ENCODE data around the gene FHIP1A.

The FHIP1A gene

DNA sequence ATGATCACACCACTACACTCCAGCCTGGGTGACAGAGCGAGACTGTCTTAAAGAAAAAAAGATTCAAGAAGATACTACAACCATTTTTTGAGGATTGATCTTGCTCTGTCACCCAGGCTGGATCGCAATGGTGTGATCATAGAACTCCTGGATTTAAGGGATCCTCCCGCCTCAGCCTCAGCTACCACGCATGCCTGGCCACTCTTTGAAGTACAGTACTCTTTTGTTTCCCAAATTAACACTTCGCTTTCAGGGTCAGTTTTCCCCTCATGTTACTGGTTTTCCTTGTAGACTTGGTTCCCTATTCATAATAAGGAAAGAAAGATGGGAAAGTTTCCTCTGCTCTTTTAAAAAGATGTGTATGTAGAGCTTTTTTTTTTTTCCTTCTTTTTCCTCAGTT, 34.3 kb downstream of the FHIP1A start:
- TF ChIP-seq, protein P1, sequence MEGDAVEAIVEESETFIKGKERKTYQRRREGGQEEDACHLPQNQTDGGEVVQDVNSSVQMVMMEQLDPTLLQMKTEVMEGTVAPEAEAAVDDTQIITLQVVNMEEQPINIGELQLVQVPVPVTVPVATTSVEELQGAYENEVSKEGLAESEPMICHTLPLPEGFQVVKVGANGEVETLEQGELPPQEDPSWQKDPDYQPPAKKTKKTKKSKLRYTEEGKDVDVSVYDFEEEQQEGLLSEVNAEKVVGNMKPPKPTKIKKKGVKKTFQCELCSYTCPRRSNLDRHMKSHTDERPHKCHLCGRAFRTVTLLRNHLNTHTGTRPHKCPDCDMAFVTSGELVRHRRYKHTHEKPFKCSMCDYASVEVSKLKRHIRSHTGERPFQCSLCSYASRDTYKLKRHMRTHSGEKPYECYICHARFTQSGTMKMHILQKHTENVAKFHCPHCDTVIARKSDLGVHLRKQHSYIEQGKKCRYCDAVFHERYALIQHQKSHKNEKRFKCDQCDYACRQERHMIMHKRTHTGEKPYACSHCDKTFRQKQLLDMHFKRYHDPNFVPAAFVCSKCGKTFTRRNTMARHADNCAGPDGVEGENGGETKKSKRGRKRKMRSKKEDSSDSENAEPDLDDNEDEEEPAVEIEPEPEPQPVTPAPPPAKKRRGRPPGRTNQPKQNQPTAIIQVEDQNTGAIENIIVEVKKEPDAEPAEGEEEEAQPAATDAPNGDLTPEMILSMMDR (IDR thresholded peaks at IDR 0.05; ENCODE audit: low read depth, low read length): no peak
- H3K4me3 ChIP-seq (ENCODE audit: low read depth, low read length): no peak overlapping the region
- in situ Hi-C loops (cut with HindIII; ENCODE audit: low sequenced_read_pairs): no loop called here
- no peak for DNase-seq (ENCODE audit: low read depth, low spot score)

DNA sequence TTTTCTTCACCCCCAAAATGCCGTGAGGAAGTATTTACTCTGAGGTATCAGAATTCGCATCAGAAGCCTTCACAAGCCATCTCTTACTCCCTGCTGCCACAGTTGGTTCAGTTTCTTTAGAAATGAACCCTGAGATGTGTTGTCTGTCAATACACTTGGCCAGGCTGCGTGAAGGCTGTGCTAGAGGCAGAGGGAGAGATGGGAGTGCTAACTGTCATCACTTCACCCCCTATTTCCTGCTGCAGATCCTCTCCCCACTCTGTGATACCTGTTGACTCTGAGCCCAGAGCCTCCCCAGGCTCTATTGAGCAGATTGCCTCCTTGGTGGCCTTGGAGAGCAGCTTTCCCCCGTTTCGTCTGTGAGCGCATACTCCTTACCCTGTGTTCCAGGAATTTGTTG, 34.8 kb downstream of the FHIP1A start:
- no peak overlapping the region for H3K4me3 ChIP-seq (ENCODE audit: low read depth, low read length)
- in situ Hi-C loops (cut with HindIII; ENCODE audit: low sequenced_read_pairs): no loop called here
- DNase-seq (ENCODE audit: low read depth, low spot score): no peak
- TF ChIP-seq, protein P1 (IDR thresholded peaks at IDR 0.05; ENCODE audit: low read depth, low read length): no peak

DNA sequence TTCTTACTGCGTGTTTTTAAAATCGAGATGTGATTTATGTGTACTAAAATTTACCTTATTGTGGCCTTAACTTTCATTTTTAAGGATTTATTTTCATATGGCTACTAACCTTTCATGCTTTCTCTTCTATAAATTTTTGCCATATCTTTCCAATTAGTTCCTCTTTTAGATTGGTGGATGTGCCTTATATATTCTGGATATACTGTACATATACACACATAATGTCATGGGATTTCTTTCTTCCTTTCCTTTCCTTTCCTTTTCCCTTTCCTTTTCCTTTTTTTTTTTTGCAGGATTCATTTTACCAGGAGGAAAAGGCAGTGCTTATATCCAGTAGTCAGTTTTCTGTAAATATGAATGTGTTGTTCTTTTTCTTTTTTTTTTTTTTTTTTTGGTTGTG, 37.2 kb downstream of the FHIP1A start:
- H3K4me3 ChIP-seq (ENCODE audit: low read depth, low read length): no peak overlapping the region
- in situ Hi-C loops (cut with HindIII; ENCODE audit: low sequenced_read_pairs): no loop called here
- TF ChIP-seq, protein P1 (IDR thresholded peaks at IDR 0.05; ENCODE audit: low read depth, low read length): no peak
- DNase-seq (ENCODE audit: low read depth, low spot score): no peak

- TF ChIP-seq, protein P1 (IDR thresholded peaks at IDR 0.05; ENCODE audit: low read depth, low read length): no peak
- in situ Hi-C loops (cut with HindIII; ENCODE audit: low sequenced_read_pairs): no loop called here
- H3K4me3 ChIP-seq (ENCODE audit: low read depth, low read length): no peak overlapping the region
- no peak for DNase-seq (ENCODE audit: low read depth, low spot score)
These were observed 45.5 kb downstream of the FHIP1A start for GRCh38 chr4:151454513-151454912.

DNA sequence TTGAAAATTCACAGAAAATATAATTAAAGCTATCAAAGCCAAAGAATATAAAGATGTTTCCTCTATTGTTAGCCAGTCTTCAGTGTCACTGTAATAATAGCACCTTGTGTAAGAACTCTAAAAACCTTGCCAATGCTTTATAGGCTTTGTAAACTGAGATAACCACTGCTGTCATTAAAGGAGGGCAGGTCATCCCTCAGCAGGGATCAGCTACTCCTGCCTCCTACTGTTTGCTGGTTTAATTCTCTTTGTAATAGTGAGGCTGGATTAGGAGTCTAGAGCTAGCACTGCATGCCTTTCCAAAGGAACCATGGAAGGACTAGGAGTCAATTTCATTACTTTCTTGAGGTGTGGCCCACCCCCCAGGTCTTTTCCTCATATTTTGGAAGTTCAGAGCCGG, 46.2 kb downstream of the FHIP1A start:
- TF ChIP-seq, protein P1 (IDR thresholded peaks at IDR 0.05; ENCODE audit: low read depth, low read length): no peak
- H3K4me3 ChIP-seq (ENCODE audit: low read depth, low read length): no peak overlapping the region
- no peak for DNase-seq (ENCODE audit: low read depth, low spot score)
- in situ Hi-C loops (cut with HindIII; ENCODE audit: low sequenced_read_pairs): no loop called here

DNA sequence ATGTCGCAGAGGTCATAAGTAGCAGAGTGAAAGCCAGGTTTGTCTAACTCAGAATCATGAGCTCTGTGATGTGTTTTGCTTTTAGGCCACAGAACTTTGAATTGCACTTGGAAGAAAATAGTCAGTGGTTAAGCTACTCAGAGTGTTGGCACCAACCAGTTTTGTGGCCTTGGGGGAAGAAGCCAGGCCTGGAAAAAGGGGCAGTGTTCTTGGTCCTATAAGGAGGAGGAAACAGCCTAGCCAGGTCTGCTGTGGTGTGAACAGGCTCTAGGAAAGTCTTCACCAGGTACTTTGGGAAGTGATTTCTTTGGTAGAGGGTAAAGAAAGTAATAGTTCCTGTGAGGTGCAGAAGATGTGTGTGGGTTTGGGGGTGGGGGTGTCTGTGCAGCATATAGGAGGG, 49.2 kb downstream of the FHIP1A start:
- in situ Hi-C loops (cut with HindIII; ENCODE audit: low sequenced_read_pairs): no loop called here
- no peak overlapping the region for H3K4me3 ChIP-seq (ENCODE audit: low read depth, low read length)
- no peak for DNase-seq (ENCODE audit: low read depth, low spot score)
- TF ChIP-seq, protein P1 (IDR thresholded peaks at IDR 0.05; ENCODE audit: low read depth, low read length): no peak
